PC-3 (cell line): ENCODE results near the gene YPEL2. TPM values are rescaled to one million over a fixed set of nuclear protein-coding genes. Genes with fewer than 3 reads are reported as not detected.

Experiments
- ATAC-seq: fragments of 200-7000 bp; cut with Tn5 transposase; 2 replicates; pipeline ENCODE4 v1.9.1; 2020; ENCODE audit warnings: mild to moderate bottlenecking, moderate library complexity
- BruUV-seq: library from RNA; stranded (reverse); fragments of 400-500 nt; replicated peaks from 2 replicates; lab custom pipeline; 2021; lab: Mats Ljungman, UMichigan
- CTCF ChIA-PET: fragments of 300-600 bp; sonication (Branson Sonifier 250); formaldehyde crosslinking; loops from one replicate; lab custom pipeline; 2022; ENCODE audit warnings: antibody characterized with exemption; lab: Charles Lee
- POLR2A ChIA-PET: fragments of 300-600 bp; sonication (Branson Sonifier 250); formaldehyde crosslinking; loops from one replicate; lab custom pipeline; 2022; ENCODE audit warnings: antibody characterized with exemption; ENCODE audit not compliant: unreplicated experiment; lab: Charles Lee
- DNase-seq: peaks from one replicate; pipeline ENCODE4 v3.0.0-alpha.2; 2015
- H2AFZ ChIP-seq: fragments of 300-600 bp; sonication (generic); 2 replicates; pipeline ENCODE4 v1.6.0; 2016; ENCODE audit warnings: antibody characterized with exemption, low read length
- H3F3A ChIP-seq: fragments of 300-600 bp; sonication (generic); one replicate; pipeline ENCODE4 v1.6.0; 2017; ENCODE audit warnings: antibody characterized with exemption, low read length, control low read depth, mild to moderate bottlenecking; ENCODE audit not compliant: unreplicated experiment
- H3K27ac ChIP-seq: fragments of 300-600 bp; sonication (generic); 2 replicates; pipeline ENCODE4 v1.5.1; 2016; ENCODE audit warnings: mild to moderate bottlenecking, low read length
- H3K27me3 ChIP-seq: fragments of 300-600 bp; sonication (generic); 2 replicates; pipeline ENCODE4 v1.6.1; 2016; ENCODE audit warnings: low read length, mixed read lengths
- H3K36me3 ChIP-seq: fragments of 300-600 bp; sonication (generic); 2 replicates; pipeline ENCODE4 v1.6.1; 2016; ENCODE audit warnings: low read depth, mixed run types, low read length, mixed read lengths
- H3K4me1 ChIP-seq: fragments of 300-600 bp; sonication (generic); 2 replicates; pipeline ENCODE4 v1.5.1; 2016; ENCODE audit warnings: low read length; ENCODE audit not compliant: insufficient read depth
- H3K4me2 ChIP-seq: fragments of 300-600 bp; sonication (generic); 2 replicates; pipeline ENCODE4 v1.6.0; 2016; ENCODE audit warnings: low read length
- H3K4me3 ChIP-seq: fragments of 300-600 bp; sonication (generic); 2 replicates; pipeline ENCODE4 v1.5.1; 2016; ENCODE audit warnings: mild to moderate bottlenecking, low read length, mixed read lengths
- H3K79me2 ChIP-seq: fragments of 300-600 bp; sonication (generic); 2 replicates; pipeline ENCODE4 v1.6.1; 2017; ENCODE audit warnings: low read length, mixed read lengths
- H3K9ac ChIP-seq: fragments of 300-600 bp; sonication (generic); 2 replicates; pipeline ENCODE4 v1.6.0; 2016; ENCODE audit warnings: mild to moderate bottlenecking, low read length
- H3K9me2 ChIP-seq: fragments of 300-600 bp; sonication (generic); replicated peaks from 2 replicates; pipeline ENCODE4 v1.6.1; 2016; ENCODE audit warnings: mixed run types, low read length, mixed read lengths
- H3K9me3 ChIP-seq: fragments of 300-600 bp; sonication (generic); 2 replicates; pipeline ENCODE4 v1.6.1; 2016; ENCODE audit warnings: low read length, mixed read lengths
- H4K20me1 ChIP-seq: fragments of 300-600 bp; sonication (generic); 2 replicates; pipeline ENCODE4 v1.6.1; 2016; ENCODE audit warnings: low read length, mixed read lengths
- CTCF ChIP-seq: fragments of 300-600 bp; sonication (generic); conservative IDR thresholded peaks from 2 replicates; pipeline ENCODE4 v1.5.1; 2017; ENCODE audit warnings: antibody characterized with exemption, low read depth, mild to moderate bottlenecking, low read length
- EZH2 ChIP-seq: fragments of 300-600 bp; sonication (generic); IDR thresholded peaks from one replicate; pipeline ENCODE4 v1.6.1; 2017; ENCODE audit warnings: antibody characterized with exemption, mild to moderate bottlenecking, low read length; ENCODE audit not compliant: unreplicated experiment
- EZH2phosphoT487 ChIP-seq: fragments of 300-600 bp; sonication (generic); IDR thresholded peaks from 2 replicates; pipeline ENCODE4 v1.6.1; 2018; ENCODE audit warnings: mild to moderate bottlenecking, antibody characterized with exemption, low read length, borderline replicate concordance
- intact Hi-C: fragments of 100-400 bp; cut with micrococcal nuclease; formaldehyde crosslinking; loops from 2 replicates; pipeline ENCODE4 v1.9.0; 2023
- total RNA-seq: library from RNA; depleted of rRNA; stranded (reverse); fragments of >200 nt; gene quantifications from 2 replicates; pipeline ENCODE4 v1.2.3, GENCODE V29; 2014

YPEL2 gene
- total RNA-seq, 1 experiment from 2014 or later: 0.47 TPM

- no TSS peak for BruUV-seq
- no peak for DNase-seq
- Histone ChIP-seq H2AFZ (no peak overlapping the region), H3K27me3 (no peaks in the 10 kb centered on the region), H3K27ac (no peak overlapping the region), H3K36me3 (no peaks in the 10 kb centered on the region), H3K9me2 (no peaks in the 10 kb centered on the region), H3K4me3 (no peak overlapping the region), H3K79me2 (no peaks in the 10 kb centered on the region), H3F3A (no peaks in the 10 kb centered on the region), H3K4me1 (peaks cover 19% of the 10 kb centered on the region), H4K20me1 (no peaks in the 10 kb centered on the region), H3K4me2 (no peak overlapping the region), H3K9ac (no peak overlapping the region), H3K9me3 (no peaks in the 10 kb centered on the region)
- ChIA-PET POLR2A (no interaction called here), CTCF (no interaction called here)
- no peak for ATAC-seq
- intact Hi-C loops: no loop called here
- TF ChIP-seq CTCF: no peak
- no peak for TF ChIP-seq EZH2phosphoT487
- no peak for TF ChIP-seq EZH2
Measured at GRCh38 chr17:59292174-59292523, 39.3 kb upstream of the YPEL2 start.

- Histone ChIP-seq H3K9me3 (no peaks in the 10 kb centered on the region), H3K4me3 (no peak overlapping the region), H3K27me3 (no peaks in the 10 kb centered on the region), H3K4me1 (peaks cover 20% of the 10 kb centered on the region), H3K27ac (peak overlapping the region; percentile 64), H3K36me3 (no peaks in the 10 kb centered on the region), H4K20me1 (no peaks in the 10 kb centered on the region), H3F3A (no peaks in the 10 kb centered on the region), H3K4me2 (peak overlapping the region; percentile 25; the same call in 1 of the 2 replicates), H2AFZ (no peak overlapping the region), H3K9ac (no peak overlapping the region), H3K9me2 (no peaks in the 10 kb centered on the region), H3K79me2 (no peaks in the 10 kb centered on the region)
- BruUV-seq: no TSS peak
- peak; percentile 72 for DNase-seq
- TF ChIP-seq EZH2 (no peak), CTCF (no peak), EZH2phosphoT487 (no peak)
- ChIA-PET CTCF (no interaction called here), POLR2A (no interaction called here)
- intact Hi-C loops: loop anchor here (2.0 kb wide), 1 partner anchor 75 kb away; the partner anchor contains the start of gene GDPD1
- no peak for ATAC-seq
Measured at GRCh38 chr17:59296190-59296589, 35.3 kb upstream of the YPEL2 start.

GRCh38 chr17:59298521-59298920 is 32.9 kb upstream of the YPEL2 start:
- CTCF ChIA-PET: no interaction called here
- intact Hi-C loops: no loop called here

More at GRCh38 chr17:59298521-59298920, 32.9 kb upstream of the YPEL2 start:
- no peaks in the 10 kb centered on the region for H3K36me3 ChIP-seq
- H3K27me3 ChIP-seq: no peaks in the 10 kb centered on the region
- no peak overlapping the region for H2AFZ ChIP-seq
- DNase-seq: no peak
- H3K9me3 ChIP-seq: no peaks in the 10 kb centered on the region
- H3K9me2 ChIP-seq: no peaks in the 10 kb centered on the region
- H3K4me1 ChIP-seq: peaks cover 20% of the 10 kb centered on the region
- no peak overlapping the region for H3K4me2 ChIP-seq
- H3K27ac ChIP-seq: no peak overlapping the region
- BruUV-seq: no TSS peak
- POLR2A ChIA-PET: no interaction called here
- TF ChIP-seq CTCF (no peak), EZH2 (no peak), EZH2phosphoT487 (no peak)
- no peaks in the 10 kb centered on the region for H3F3A ChIP-seq
- no peak for ATAC-seq
- H3K9ac ChIP-seq: no peak overlapping the region
- H4K20me1 ChIP-seq: no peaks in the 10 kb centered on the region
- H3K4me3 ChIP-seq: no peak overlapping the region
- no peaks in the 10 kb centered on the region for H3K79me2 ChIP-seq
